ENCODE data around the gene LRRC56. TPM values are rescaled to one million over a fixed set of nuclear protein-coding genes. Genes with fewer than 3 reads are reported as not detected.

Gene LRRC56
- total and polyA plus RNA-seq, 4 donors, result 0.08 to 0.46 (median 0.20) TPM

- TF ChIP-seq HNF4A (conservative IDR thresholded peaks at IDR 0.05), result peak; percentile 98
- TF ChIP-seq REST (IDR thresholded peaks at IDR 0.05), result peak; percentile 56
Measured at GRCh38 chr11:587978-588380, 50.7 kb downstream of the LRRC56 start (continued).

GRCh38 chr11:589798-590197, 52.5 kb downstream of the LRRC56 start:
- H3K4me3 ChIP-seq (ENCODE audit: low read depth in 1 of 3, low read length in 3 of 3), result no peak overlapping the region
- H3K4me1 ChIP-seq (ENCODE audit: control insufficient read depth in 4 of 4, insufficient read depth in 4 of 4, low read length in 3 of 4), result peaks cover 11 to 26% (median 22%) of the 10 kb centered on the region in 4 donors
- H3K9me3 ChIP-seq (ENCODE audit: control insufficient read depth in 4 of 4, low read length in 3 of 4), result no peaks in the 10 kb centered on the region
- no peak for DNase-seq (ENCODE audit: low spot score)
- no peaks in the 10 kb centered on the region for H3K27me3 ChIP-seq (ENCODE audit: control insufficient read depth in 4 of 4, insufficient read depth in 4 of 4, low read length in 3 of 4)
- H3K27ac ChIP-seq (ENCODE audit: low read depth in 1 of 2, low read length in 2 of 2), result no peak overlapping the region
- H3K9ac ChIP-seq (ENCODE audit: low read depth in 1 of 2, low read length in 2 of 2), result no peak overlapping the region
- TF ChIP-seq RAD21 (IDR thresholded peaks at IDR 0.05) (no peak), YY1 (IDR thresholded peaks at IDR 0.05) (no peak), FOXA2 (IDR thresholded peaks at IDR 0.05) (no peak)
- 97% methylated on average over 26 of the region's 26 CpGs for WGBS
- peaks cover 22 to 51% (median 36%) of the 10 kb centered on the region in 4 donors for H3K36me3 ChIP-seq (ENCODE audit: control insufficient read depth in 4 of 4, insufficient read depth in 3 of 4, low read depth in 1 of 4, low read length in 3 of 4)

- no peaks in the 10 kb centered on the region for H3K9me3 ChIP-seq (ENCODE audit: control insufficient read depth in 4 of 4, low read length in 3 of 4)
- no peak overlapping the region for H3K4me3 ChIP-seq (ENCODE audit: low read depth in 1 of 3, low read length in 3 of 3)
- no peak overlapping the region for H3K9ac ChIP-seq (ENCODE audit: low read depth in 1 of 2, low read length in 2 of 2)
- DNase-seq (ENCODE audit: low spot score), result no peak
- H3K4me1 ChIP-seq (ENCODE audit: control insufficient read depth in 4 of 4, insufficient read depth in 4 of 4, low read length in 3 of 4), result peaks cover 11 to 25% (median 21%) of the 10 kb centered on the region in 4 donors
- H3K27ac ChIP-seq (ENCODE audit: low read depth in 1 of 2, low read length in 2 of 2), result no peak overlapping the region
- peaks cover 29 to 58% (median 40%) of the 10 kb centered on the region in 4 donors for H3K36me3 ChIP-seq (ENCODE audit: control insufficient read depth in 4 of 4, insufficient read depth in 3 of 4, low read depth in 1 of 4, low read length in 3 of 4)
- no peak for TF ChIP-seq CTCF (IDR thresholded peaks at IDR 0.05; ENCODE audit: low read depth, low read length, missing input control)
- TF ChIP-seq YY1 (IDR thresholded peaks at IDR 0.05), result no peak
- no peak for TF ChIP-seq HNF4G (IDR thresholded peaks at IDR 0.05)
- TF ChIP-seq MAX (IDR thresholded peaks at IDR 0.05), result no peak
- no peak for TF ChIP-seq FOXA1 (IDR thresholded peaks at IDR 0.05)
- WGBS, result 89% methylated on average over 11 of the region's 11 CpGs
- H3K27me3 ChIP-seq (ENCODE audit: control insufficient read depth in 4 of 4, insufficient read depth in 4 of 4, low read length in 3 of 4), result no peaks in the 10 kb centered on the region
Measured at GRCh38 chr11:590997-591396, 53.7 kb downstream of the LRRC56 start.

- TF ChIP-seq GABPA (IDR thresholded peaks at IDR 0.05 in 1 of 2, conservative IDR thresholded peaks at IDR 0.05 in 1 of 2) (no peak), MAX (IDR thresholded peaks at IDR 0.05) (no peak), CTCF (IDR thresholded peaks at IDR 0.05; ENCODE audit: low read depth, low read length, missing input control) (no peak), RAD21 (IDR thresholded peaks at IDR 0.05) (no peak), HNF4G (IDR thresholded peaks at IDR 0.05) (no peak), ZBTB33 (IDR thresholded peaks at IDR 0.05) (no peak), TAF1 (conservative IDR thresholded peaks at IDR 0.05) (no peak), EGR1 (IDR thresholded peaks at IDR 0.05; ENCODE audit: low read depth in 2 of 2) (no peak), RXRA (IDR thresholded peaks at IDR 0.05) (no peak), YY1 (IDR thresholded peaks at IDR 0.05) (no peak), FOXA2 (IDR thresholded peaks at IDR 0.05) (no peak)
- Histone ChIP-seq H3K27me3 (ENCODE audit: control insufficient read depth in 4 of 4, insufficient read depth in 4 of 4, low read length in 3 of 4) (no peaks in the 10 kb centered on the region), H3K27ac (ENCODE audit: low read depth in 1 of 2, low read length in 2 of 2) (no peak overlapping the region), H3K4me3 (ENCODE audit: low read depth in 1 of 3, low read length in 3 of 3) (no peak overlapping the region), H3K36me3 (ENCODE audit: control insufficient read depth in 4 of 4, insufficient read depth in 3 of 4, low read depth in 1 of 4, low read length in 3 of 4) (peaks cover 29 to 66% (median 47%) of the 10 kb centered on the region in 4 donors), H3K9me3 (ENCODE audit: control insufficient read depth in 4 of 4, low read length in 3 of 4) (no peaks in the 10 kb centered on the region), H3K4me1 (ENCODE audit: control insufficient read depth in 4 of 4, insufficient read depth in 4 of 4, low read length in 3 of 4) (peaks cover under 1 to 10% (median 7%) of the 10 kb centered on the region in 4 donors), H3K9ac (ENCODE audit: low read depth in 1 of 2, low read length in 2 of 2) (no peak overlapping the region)
- WGBS, result 98% methylated on average over 22 of the region's 22 CpGs
- DNase-seq (ENCODE audit: low spot score), result no peak
Measured at GRCh38 chr11:592501-592900, 55.2 kb downstream of the LRRC56 start.

Data from liver (tissue), 9 donors.